Measurements from ENCODE around the gene YRDC. TPM values are rescaled to one million over a fixed set of nuclear protein-coding genes. Genes with fewer than 3 reads are reported as not detected.

YRDC gene
- total RNA-seq, 1 experiment from 2014 or later, result 59.7 TPM

GRCh38 chr1:37809942-37810341 lies 1.9 kb upstream of the YRDC start:
- no peak overlapping the region for H3K27ac ChIP-seq
- no peaks in the 10 kb centered on the region for H3K27me3 ChIP-seq (replicated peaks)
- DNase-seq (ENCODE audit: low read depth in 1 of 2, low spot score in 2 of 2), result no peak
- H3K4me1 ChIP-seq (replicated peaks), result peaks cover 16% of the 10 kb centered on the region
- no peaks in the 10 kb centered on the region for H3K9me3 ChIP-seq (replicated peaks)
- H3K36me3 ChIP-seq, result peaks cover 61% of the 10 kb centered on the region
- H3K4me3 ChIP-seq, result no peak overlapping the region

- Histone ChIP-seq H3K36me3 (peaks cover 65% of the 10 kb centered on the region), H3K4me1 (replicated peaks) (peaks cover 16% of the 10 kb centered on the region), H3K27ac (peak overlapping the region; percentile 81), H3K9me3 (replicated peaks) (no peaks in the 10 kb centered on the region), H3K27me3 (replicated peaks) (no peaks in the 10 kb centered on the region), H3K4me3 (peak overlapping the region; percentile 95)
- DNase-seq (ENCODE audit: low read depth in 1 of 2, low spot score in 2 of 2), result peak; percentile 67 to 82
Measured at GRCh38 chr1:37808369-37809319, 636 bp upstream of the YRDC start.

- Histone ChIP-seq H3K9me3 (replicated peaks) (no peaks in the 10 kb centered on the region), H3K4me1 (replicated peaks) (peaks cover 16% of the 10 kb centered on the region), H3K27me3 (replicated peaks) (no peaks in the 10 kb centered on the region), H3K4me3 (peak overlapping the region; percentile 95), H3K27ac (peak overlapping the region; percentile 81; the same call in 1 of the 2 replicates), H3K36me3 (peaks cover 80% of the 10 kb centered on the region)
- DNase-seq (ENCODE audit: low read depth in 1 of 2, low spot score in 2 of 2), result no peak
Measured at GRCh38 chr1:37807220-37807554, 821 bp downstream of the YRDC start.

GRCh38 chr1:37802439-37802838 lies 5.6 kb downstream of the YRDC start:
- Histone ChIP-seq H3K36me3 (peaks cover 65% of the 10 kb centered on the region), H3K4me1 (replicated peaks) (peaks cover 10% of the 10 kb centered on the region), H3K27me3 (replicated peaks) (no peaks in the 10 kb centered on the region), H3K4me3 (no peak overlapping the region), H3K9me3 (replicated peaks) (no peaks in the 10 kb centered on the region), H3K27ac (no peak overlapping the region)
- DNase-seq (ENCODE audit: low read depth in 1 of 2, low spot score in 2 of 2), result no peak

GRCh38 chr1:37797750-37798345 lies 10.2 kb downstream of the YRDC start:
- H3K27ac ChIP-seq, result no peak overlapping the region
- H3K9me3 ChIP-seq (replicated peaks), result no peaks in the 10 kb centered on the region; the same call in 1 of the 2 replicates
- DNase-seq (ENCODE audit: low read depth in 1 of 2, low spot score in 2 of 2), result peak in 1 of 2 experiments; percentile 32
- H3K36me3 ChIP-seq, result peaks cover 19% of the 10 kb centered on the region
- H3K4me3 ChIP-seq, result no peak overlapping the region
- peaks cover 18% of the 10 kb centered on the region for H3K27me3 ChIP-seq (replicated peaks)
- H3K4me1 ChIP-seq (replicated peaks), result peaks cover 12% of the 10 kb centered on the region

GRCh38 chr1:37795340-37796125 lies 12.5 kb downstream of the YRDC start:
- Histone ChIP-seq H3K36me3 (0 out of 2 replicates have a peak, but pooled peaks cover 5% of the 10 kb centered on the region), H3K27me3 (replicated peaks) (peaks cover 34% of the 10 kb centered on the region), H3K4me3 (no peak overlapping the region), H3K4me1 (replicated peaks) (peaks cover 12% of the 10 kb centered on the region), H3K9me3 (replicated peaks) (no peaks in the 10 kb centered on the region; the same call in 1 of the 2 replicates), H3K27ac (no peak overlapping the region)
- DNase-seq (ENCODE audit: low read depth in 1 of 2, low spot score in 2 of 2), result peak in 1 of 2 experiments; percentile 35

GRCh38 chr1:37794372-37795339 lies 13.4 kb downstream of the YRDC start:
- no peak for DNase-seq (ENCODE audit: low read depth in 1 of 2, low spot score in 2 of 2)
- Histone ChIP-seq H3K36me3 (no peaks in the 10 kb centered on the region), H3K4me1 (replicated peaks) (peaks cover 12% of the 10 kb centered on the region), H3K9me3 (replicated peaks) (no peaks in the 10 kb centered on the region; the same call in 1 of the 2 replicates), H3K27me3 (replicated peaks) (peaks cover 38% of the 10 kb centered on the region), H3K27ac (no peak overlapping the region), H3K4me3 (peak overlapping the region; percentile 38)

GRCh38 chr1:37793773-37794371 lies 14.1 kb downstream of the YRDC start, which contains the start of gene MANEAL:
TSS of gene MANEAL (plus strand) at chr1:37793847. CDS start at chr1:37794183, 336 bp downstream.
- no peaks in the 10 kb centered on the region; the same call in 1 of the 2 replicates for H3K9me3 ChIP-seq (replicated peaks)
- H3K27ac ChIP-seq, result no peak within 1 kb of the TSS

GRCh38 chr1:37792943-37793686 lies 14.9 kb downstream of the YRDC start:
- Histone ChIP-seq H3K27me3 (replicated peaks) (peaks cover 42% of the 10 kb centered on the region), H3K27ac (no peak overlapping the region), H3K36me3 (no peaks in the 10 kb centered on the region), H3K9me3 (replicated peaks) (no peaks in the 10 kb centered on the region; the same call in 1 of the 2 replicates), H3K4me3 (no peak overlapping the region), H3K4me1 (replicated peaks) (peaks cover 9% of the 10 kb centered on the region)
- no peak for DNase-seq (ENCODE audit: low read depth in 1 of 2, low spot score in 2 of 2)

More at GRCh38 chr1:37793773-37794371, 14.1 kb downstream of the YRDC start, which contains the start of gene MANEAL:
- Histone ChIP-seq H3K36me3 (no peaks in the 10 kb centered on the region), H3K4me1 (replicated peaks) (peaks cover 12% of the 10 kb centered on the region), H3K4me3 (peak within 1 kb of the TSS; percentile 38), H3K27me3 (replicated peaks) (peaks cover 38% of the 10 kb centered on the region)
- DNase-seq (ENCODE audit: low read depth in 1 of 2, low spot score in 2 of 2), result peak in 1 of 2 experiments; percentile 15

- Histone ChIP-seq H3K27me3 (replicated peaks) (peaks cover 23% of the 10 kb centered on the region), H3K36me3 (no peaks in the 10 kb centered on the region), H3K4me3 (no peak overlapping the region), H3K9me3 (replicated peaks) (no peaks in the 10 kb centered on the region; the same call in 1 of the 2 replicates), H3K4me1 (replicated peaks) (no peaks in the 10 kb centered on the region), H3K27ac (no peak overlapping the region)
- DNase-seq (ENCODE audit: low read depth in 1 of 2, low spot score in 2 of 2), result no peak
Measured at GRCh38 chr1:37782491-37782890, 25.5 kb downstream of the YRDC start.

- no peaks in the 10 kb centered on the region for H3K36me3 ChIP-seq
- no peak overlapping the region for H3K27ac ChIP-seq
- H3K4me3 ChIP-seq, result no peak overlapping the region
- H3K27me3 ChIP-seq (replicated peaks), result peaks cover 12% of the 10 kb centered on the region; the same call in 1 of the 2 replicates
- H3K9me3 ChIP-seq (replicated peaks), result no peaks in the 10 kb centered on the region
- no peaks in the 10 kb centered on the region for H3K4me1 ChIP-seq (replicated peaks)
- no peak for DNase-seq (ENCODE audit: low read depth in 1 of 2, low spot score in 2 of 2)
Measured at GRCh38 chr1:37778654-37779053, 29.4 kb downstream of the YRDC start.
